H1 (cell line): ENCODE results near the gene MBNL2. TPM values are rescaled to one million over a fixed set of nuclear protein-coding genes. Genes with fewer than 3 reads are reported as not detected.

ENCODE experiments used
- CBX5 ChIP-seq: fragments of 300-800, 300-1000 bp; sonication (generic); IDR thresholded peaks from 2 replicates; pipeline ENCODE4 v1.7.1; 2016; ENCODE audit warnings: antibody characterized with exemption, low read length, low read depth
- JUN ChIP-seq: IDR thresholded peaks from 2 replicates; pipeline ENCODE4 v1.6.1; 2011; ENCODE audit warnings: low read depth, mild to moderate bottlenecking, improper control_type of control experiment, low read length
- SIX5 ChIP-seq: IDR thresholded peaks from 2 replicates; pipeline ENCODE4 v1.6.1; 2011; ENCODE audit warnings: mild to moderate bottlenecking, low read depth, low read length
- polyA plus RNA-seq, 7 experiments: library from polyadenylated mRNA; depleted of rRNA in 3 of 7; stranded (reverse) in 5 of 7; unstranded in 2 of 7; fragments of >200 nt in 5 of 7; fragments of 200-250 nt in 2 of 7; gene quantifications; 1 replicate in 5 of 7; 2 replicates in 1 of 7; 4 replicates in 1 of 7; pipeline versions ENCODE4 v1.2.1 to v1.2.3, GENCODE V29; 2011 to 2013; ENCODE audit warnings: missing spikeins in 2 of 7, mixed read lengths in 2 of 7
- total RNA-seq: library from RNA; stranded (reverse); fragmentation: NEBNext Ultra II Directional; extraction: Animal tissue kit (Norgen Biotek cat#: 25700); gene quantifications from 2 replicates; pipeline ENCODE4 v1.2.1, GENCODE V29; 2021

MBNL2 gene
- total and polyA plus RNA-seq, 2 of the 8 experiments (the other 6 are each of a cell fraction or from before 2014, with no cell fraction given), result 1.0 to 2.6 TPM

DNA sequence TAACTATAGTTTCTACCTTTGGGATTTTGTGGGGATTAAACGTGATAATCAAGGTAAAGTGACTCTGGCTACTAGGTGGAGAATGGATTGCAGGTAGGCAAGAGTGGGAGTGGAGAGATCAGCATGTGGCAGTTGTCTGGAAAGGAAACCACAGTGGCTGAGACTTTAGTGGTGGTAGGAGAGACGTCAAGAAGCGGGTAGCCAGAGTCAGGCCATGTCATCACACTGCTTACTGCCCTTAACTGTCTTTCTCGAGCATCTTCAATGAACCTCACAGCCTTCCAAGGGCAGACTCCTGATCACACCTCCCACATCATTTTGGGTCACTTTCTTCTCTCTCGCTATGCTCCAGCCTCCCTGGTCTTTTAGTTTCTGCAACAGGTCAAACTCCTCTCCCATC is 28.6 kb upstream of the MBNL2 start (continued):
- no peak for TF ChIP-seq SIX5
- TF ChIP-seq JUN, result no peak
- no peak for TF ChIP-seq CBX5
